GM10266 (cell line): Measurements from ENCODE around the gene MATK.
"Not testable (repeated sequence)": the region's sequence is repeated elsewhere in the genome, so short reads cannot be mapped to it uniquely, and the experiment has no call there.

Experiments used
- DNase-seq: peaks from one replicate; pipeline ENCODE4 v3.0.0; 2012; ENCODE audit errors: extremely low spot score
- TF ChIP-seq, protein P1 (sequence below): IDR thresholded peaks from 2 replicates; pipeline ENCODE4 v1.5.1; 2012; ENCODE audit warnings: mild to moderate bottlenecking, low read depth; ENCODE audit not compliant: control insufficient read depth, insufficient read depth; ENCODE audit errors: missing control alignments

Gene MATK

GRCh38 chr19:3821156-3821555 is 35.0 kb upstream of the MATK start:
- no peak for DNase-seq
- TF ChIP-seq, protein P1, sequence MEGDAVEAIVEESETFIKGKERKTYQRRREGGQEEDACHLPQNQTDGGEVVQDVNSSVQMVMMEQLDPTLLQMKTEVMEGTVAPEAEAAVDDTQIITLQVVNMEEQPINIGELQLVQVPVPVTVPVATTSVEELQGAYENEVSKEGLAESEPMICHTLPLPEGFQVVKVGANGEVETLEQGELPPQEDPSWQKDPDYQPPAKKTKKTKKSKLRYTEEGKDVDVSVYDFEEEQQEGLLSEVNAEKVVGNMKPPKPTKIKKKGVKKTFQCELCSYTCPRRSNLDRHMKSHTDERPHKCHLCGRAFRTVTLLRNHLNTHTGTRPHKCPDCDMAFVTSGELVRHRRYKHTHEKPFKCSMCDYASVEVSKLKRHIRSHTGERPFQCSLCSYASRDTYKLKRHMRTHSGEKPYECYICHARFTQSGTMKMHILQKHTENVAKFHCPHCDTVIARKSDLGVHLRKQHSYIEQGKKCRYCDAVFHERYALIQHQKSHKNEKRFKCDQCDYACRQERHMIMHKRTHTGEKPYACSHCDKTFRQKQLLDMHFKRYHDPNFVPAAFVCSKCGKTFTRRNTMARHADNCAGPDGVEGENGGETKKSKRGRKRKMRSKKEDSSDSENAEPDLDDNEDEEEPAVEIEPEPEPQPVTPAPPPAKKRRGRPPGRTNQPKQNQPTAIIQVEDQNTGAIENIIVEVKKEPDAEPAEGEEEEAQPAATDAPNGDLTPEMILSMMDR: no peak

- TF ChIP-seq, protein P1: no peak
- no peak for DNase-seq
Observed at GRCh38 chr19:3819989-3820388, 33.8 kb upstream of the MATK start.

- DNase-seq: no peak
- TF ChIP-seq, protein P1: no peak
Observed at GRCh38 chr19:3818918-3819317, 32.7 kb upstream of the MATK start.

GRCh38 chr19:3818466-3818865 is 32.3 kb upstream of the MATK start:
- TF ChIP-seq, protein P1: no peak
- DNase-seq: no peak

GRCh38 chr19:3817761-3818160 is 31.6 kb upstream of the MATK start:
- no peak for DNase-seq
- TF ChIP-seq, protein P1: no peak

- DNase-seq: no peak
- TF ChIP-seq, protein P1: no peak
Observed at GRCh38 chr19:3816566-3817218, 30.5 kb upstream of the MATK start.

- not testable (repeated sequence) for DNase-seq
Observed at GRCh38 chr19:3816148-3816547, 30.0 kb upstream of the MATK start.

GRCh38 chr19:3814648-3815047 is 28.5 kb upstream of the MATK start:
- TF ChIP-seq, protein P1: no peak
- no peak for DNase-seq
